Stimulated activated CD8-positive, alpha-beta memory T cell treated with anti-CD3 and anti-CD28 coated beads, Interleukin-4, amount 100 ng/mL, for 1 hour (primary cell): ENCODE results near the gene CYP21A2.
"Not testable (repeated sequence)": the region's sequence is repeated elsewhere in the genome, so short reads cannot be mapped to it uniquely, and the experiment has no call there.

Experiments used
- DNase-seq, 2 donors: peaks; one replicate each; pipeline ENCODE4 v3.0.0-alpha.2; 2020; ENCODE audit warnings: low read depth in 2 of 2, low spot score in 1 of 2

CYP21A2 gene

DNA sequence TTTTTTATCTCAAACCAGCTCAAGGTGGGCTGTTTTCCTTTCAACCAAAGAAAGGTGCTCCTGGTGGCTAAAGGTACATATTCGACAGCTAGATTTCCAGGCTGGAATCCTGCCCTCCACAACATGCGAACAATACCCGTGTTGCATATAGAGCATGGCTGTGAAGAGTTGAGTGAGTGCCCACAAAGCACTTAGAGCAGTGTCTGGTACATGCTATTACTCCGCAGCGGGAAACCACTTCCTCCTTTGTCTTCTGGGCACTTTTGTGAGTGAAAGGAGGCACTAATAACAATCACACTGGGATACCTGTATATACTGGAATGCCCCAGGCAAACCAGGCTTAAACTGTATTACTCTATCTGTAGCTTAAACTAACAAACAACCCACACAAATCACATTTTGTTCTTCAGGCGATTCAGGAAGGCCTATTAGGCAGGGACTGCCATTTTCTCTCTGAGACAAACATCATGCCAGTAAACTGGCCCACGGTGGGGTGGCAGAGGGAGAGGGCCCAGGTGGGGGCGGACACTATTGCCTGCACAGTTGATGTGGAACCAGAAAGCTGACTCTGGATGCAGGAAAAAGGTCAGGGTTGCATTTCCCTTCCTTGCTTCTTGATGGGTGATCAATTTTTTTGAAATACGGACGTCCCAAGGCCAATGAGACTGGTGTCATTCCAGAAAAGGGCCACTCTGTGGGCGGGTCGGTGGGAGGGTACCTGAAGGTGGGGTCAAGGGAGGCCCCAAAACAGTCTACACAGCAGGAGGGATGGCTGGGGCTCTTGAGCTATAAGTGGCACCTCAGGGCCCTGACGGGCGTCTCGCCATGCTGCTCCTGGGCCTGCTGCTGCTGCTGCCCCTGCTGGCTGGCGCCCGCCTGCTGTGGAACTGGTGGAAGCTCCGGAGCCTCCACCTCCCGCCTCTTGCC lies at the start of gene CYP21A2:
Gene CYP21A2 (plus strand): TSS at position 818 of the 927 bp plus-strand sequence. CDS start 8 bp downstream, at position 826.
- DNase-seq, result not testable (repeated sequence)

DNA sequence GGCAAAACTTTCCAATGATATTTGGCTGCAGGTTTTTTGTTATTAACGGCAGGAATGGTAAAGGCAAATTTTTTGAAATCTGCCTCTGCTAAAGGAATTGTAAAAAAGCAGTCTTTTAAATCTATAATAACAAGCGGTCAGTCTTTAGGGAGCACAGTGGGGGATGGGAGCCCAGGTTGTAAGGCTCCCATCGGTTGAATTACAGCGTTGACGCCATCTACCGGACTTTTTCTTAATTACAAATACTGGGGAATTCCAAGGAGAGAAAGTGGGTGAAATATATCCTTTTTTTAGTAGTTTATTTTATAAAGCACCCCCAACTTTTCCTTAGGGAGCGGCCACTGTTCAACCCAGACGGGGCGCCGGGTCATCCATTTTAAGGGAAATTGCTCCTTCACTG lies 48.9 kb upstream of the CYP21A2 start:
- DNase-seq, result not testable (repeated sequence)

DNA sequence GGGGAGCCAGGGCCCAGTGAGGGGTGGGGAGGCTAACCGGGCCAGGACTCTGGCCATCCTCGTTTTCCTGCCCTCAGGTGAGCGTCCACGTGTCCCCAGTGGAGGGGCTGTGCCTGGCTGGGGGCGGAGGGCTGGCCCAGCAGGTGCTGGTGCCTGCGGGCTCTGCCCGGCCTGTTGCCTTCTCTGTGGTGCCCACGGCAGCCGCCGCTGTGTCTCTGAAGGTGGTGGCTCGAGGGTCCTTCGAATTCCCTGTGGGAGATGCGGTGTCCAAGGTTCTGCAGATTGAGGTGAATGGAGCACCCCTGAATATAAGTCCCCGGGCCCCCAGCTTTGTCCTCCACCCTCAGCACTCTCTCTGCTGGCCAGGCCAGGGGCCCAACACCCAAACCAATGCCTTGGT lies 43.8 kb upstream of the CYP21A2 start:
- DNase-seq, result not testable (repeated sequence)

DNA sequence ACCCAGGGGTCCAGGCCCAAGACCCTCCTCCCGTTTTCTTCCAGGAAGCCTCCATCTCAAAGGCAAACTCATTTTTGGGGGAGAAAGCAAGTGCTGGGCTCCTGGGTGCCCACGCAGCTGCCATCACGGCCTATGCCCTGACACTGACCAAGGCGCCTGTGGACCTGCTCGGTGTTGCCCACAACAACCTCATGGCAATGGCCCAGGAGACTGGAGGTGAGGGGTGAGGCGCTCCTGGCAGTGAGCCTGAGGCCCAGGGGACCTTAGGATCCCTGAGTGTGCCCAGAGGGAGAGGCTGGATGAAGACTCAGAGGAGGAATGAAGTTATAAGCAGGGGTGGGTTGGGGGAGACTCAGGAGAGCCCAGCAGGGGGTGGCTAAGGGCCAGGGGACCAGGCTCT lies 41.8 kb upstream of the CYP21A2 start:
- not testable (repeated sequence) for DNase-seq

DNA sequence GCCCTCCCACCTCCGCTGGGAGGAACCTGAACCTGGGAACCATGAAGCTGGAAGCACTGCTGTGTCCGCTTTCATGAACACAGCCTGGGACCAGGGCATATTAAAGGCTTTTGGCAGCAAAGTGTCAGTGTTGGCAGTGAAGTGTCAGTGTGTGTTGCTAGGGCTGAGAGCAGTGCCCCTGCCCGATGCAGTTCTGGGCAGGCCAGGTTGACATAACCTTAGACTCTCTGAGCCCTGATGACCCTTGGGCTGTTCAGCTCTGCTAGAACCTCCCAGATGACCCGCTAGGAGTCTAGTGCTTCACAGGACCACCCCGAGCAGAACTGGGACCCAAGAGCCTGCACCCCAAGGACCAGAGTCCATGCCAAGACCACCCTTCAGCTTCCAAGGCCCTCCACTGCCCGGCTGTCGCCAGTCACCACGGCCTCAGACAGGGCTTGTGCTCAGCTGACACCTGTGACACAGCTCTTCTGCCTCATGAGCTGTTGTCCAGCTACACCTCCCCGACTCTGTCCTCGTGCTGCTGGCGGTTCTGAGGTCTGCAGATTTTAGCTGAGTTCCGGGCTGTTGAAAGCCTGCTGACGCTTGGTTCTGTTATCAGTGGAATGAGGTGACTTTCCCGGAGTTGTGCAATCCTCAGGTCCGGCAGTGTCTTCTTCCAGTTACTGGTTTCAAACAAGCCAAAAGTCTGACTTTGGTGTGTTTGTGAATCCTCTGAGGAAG lies 35.5 kb upstream of the CYP21A2 start:
- not testable (repeated sequence) for DNase-seq

DNA sequence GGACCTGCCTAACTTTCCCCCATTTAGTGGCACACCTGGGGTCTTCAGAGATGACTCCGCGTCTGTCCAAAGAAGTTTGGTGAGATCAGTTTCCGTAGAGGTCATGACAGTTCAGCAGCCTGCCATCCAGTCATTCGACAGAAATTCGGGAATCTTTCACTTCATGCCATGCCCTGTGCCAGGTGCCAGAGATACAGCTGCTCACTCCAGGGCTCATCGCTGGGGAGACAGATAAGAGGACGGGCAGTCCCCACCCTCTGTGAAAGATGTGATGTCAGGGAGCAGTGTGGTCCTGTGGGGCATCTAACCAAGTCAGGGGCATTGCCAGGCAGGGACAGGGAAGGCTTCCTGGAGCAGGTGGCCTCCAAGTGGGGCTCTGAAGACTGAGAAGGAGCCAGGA lies 34.9 kb upstream of the CYP21A2 start:
- not testable (repeated sequence) for DNase-seq

DNA sequence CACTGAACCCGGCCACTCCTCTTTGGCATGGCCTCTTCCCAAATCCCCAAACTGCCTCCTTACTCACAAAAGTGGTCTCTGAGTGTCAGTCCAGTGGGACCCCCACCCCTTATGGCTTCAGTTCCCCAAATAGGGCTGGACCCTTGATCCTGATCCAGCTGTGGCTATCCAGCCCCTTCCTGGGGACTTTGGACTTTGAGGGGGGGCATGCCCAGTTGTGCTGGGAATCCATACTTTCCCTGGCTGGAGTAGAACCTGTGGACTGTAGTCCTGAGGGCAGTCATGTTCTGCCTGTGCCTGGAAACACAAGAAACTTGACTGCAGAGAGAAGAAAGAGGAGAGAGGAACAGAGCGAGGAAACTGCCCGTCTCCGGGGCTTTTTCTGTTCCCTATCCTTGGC lies 33.8 kb upstream of the CYP21A2 start:
- not testable (repeated sequence) for DNase-seq

DNA sequence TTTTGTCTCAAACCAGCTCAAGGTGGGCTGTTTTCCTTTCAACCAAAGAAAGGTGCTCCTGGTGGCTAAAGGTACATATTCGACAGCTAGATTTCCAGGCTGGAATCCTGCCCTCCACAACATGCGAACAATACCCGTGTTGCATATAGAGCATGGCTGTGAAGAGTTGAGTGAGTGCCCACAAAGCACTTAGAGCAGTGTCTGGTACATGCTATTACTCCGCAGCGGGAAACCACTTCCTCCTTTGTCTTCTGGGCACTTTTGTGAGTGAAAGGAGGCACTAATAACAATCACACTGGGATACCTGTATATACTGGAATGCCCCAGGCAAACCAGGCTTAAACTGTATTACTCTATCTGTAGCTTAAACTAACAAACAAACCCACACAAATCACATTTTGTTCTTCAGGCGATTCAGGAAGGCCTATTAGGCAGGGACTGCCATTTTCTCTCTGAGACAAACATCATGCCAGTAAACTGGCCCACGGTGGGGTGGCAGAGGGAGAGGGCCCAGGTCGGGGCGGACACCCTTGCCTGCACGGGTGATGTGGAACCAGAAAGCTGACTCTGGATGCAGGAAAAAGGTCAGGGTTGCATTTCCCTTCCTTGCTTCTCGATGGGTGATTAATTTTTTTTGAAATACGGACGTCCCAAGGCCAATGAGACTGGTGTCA lies 33.2 kb upstream of the CYP21A2 start:
- not testable (repeated sequence) for DNase-seq

DNA sequence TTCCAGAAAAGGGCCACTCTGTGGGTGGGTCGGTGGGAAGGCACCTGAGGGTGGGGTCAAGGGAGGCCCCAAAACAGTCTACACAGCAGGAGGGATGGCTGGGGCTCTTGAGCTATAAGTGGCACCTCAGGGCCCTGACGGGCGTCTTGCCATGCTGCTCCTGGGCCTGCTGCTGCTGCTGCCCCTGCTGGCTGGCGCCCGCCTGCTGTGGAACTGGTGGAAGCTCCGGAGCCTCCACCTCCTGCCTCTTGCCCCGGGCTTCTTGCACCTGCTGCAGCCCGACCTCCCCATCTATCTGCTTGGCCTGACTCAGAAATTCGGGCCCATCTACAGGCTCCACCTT lies 32.7 kb upstream of the CYP21A2 start:
- DNase-seq, result not testable (repeated sequence)

DNA sequence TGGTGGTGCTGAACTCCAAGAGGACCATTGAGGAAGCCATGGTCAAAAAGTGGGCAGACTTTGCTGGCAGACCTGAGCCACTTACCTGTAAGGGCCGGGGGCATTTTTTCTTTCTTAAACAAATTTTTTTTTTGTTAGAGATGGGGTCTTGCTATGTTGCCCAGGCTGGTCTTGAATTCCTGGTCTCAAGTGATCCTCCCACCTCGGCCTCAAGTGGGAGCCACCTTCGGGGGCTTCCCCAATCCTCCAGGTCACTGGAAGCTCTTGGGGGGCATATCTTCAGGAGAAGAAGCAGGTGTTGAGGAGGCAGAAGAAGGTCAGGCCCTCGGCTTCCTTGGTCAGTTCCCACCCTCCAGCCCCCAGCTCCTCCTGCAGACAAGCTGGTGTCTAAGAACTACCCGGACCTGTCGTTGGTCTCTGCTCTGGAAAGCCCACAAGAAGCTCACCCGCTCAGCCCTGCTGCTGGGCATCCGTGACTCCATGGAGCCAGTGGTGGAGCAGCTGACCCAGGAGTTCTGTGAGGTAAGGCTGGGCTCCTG lies 32.2 kb upstream of the CYP21A2 start:
- DNase-seq, result not testable (repeated sequence)

DNA sequence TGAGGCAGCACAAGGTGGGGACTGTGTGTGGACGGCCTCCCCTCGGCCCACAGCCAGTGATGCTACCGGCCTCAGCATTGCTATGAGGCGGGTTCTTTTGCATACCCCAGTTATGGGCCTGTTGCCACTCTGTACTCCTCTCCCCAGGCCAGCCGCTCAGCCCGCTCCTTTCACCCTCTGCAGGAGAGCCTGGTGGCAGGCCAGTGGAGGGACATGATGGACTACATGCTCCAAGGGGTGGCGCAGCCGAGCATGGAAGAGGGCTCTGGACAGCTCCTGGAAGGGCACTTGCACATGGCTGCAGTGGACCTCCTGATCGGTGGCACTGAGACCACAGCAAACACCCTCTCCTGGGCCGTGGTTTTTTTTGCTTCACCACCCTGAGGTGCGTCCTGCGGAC lies 31.1 kb upstream of the CYP21A2 start:
- not testable (repeated sequence) for DNase-seq

DNA sequence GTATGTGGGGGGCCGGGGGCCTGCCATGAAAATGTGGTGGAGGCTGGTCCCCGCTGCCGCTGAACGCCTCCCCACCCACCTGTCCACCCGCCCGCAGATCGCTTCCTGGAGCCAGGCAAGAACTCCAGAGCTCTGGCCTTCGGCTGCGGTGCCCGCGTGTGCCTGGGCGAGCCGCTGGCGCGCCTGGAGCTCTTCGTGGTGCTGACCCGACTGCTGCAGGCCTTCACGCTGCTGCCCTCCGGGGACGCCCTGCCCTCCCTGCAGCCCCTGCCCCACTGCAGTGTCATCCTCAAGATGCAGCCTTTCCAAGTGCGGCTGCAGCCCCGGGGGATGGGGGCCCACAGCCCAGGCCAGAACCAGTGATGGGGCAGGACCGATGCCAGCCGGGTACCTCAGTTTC lies 30.2 kb upstream of the CYP21A2 start:
- not testable (repeated sequence) for DNase-seq

DNA sequence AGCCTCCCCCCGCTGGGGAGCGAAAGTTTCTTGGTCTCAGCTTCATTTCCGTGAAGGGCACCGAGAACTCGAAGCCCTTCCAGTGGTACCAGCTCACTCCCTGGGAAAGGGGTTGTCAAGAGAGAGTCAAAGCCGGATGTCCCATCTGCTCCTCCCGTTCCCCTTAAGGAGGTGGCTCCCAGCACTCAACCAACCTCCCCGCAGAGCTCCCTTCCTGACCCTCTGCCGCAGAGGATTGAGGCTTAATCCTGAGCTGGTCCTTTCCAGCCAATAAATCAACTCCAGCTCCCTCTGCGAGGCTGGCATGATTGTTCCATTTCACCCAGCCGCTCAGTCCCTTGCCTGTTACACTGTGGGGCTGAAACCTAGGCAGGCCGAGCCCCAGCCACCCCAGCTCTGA lies 29.6 kb upstream of the CYP21A2 start:
- not testable (repeated sequence) for DNase-seq

DNA sequence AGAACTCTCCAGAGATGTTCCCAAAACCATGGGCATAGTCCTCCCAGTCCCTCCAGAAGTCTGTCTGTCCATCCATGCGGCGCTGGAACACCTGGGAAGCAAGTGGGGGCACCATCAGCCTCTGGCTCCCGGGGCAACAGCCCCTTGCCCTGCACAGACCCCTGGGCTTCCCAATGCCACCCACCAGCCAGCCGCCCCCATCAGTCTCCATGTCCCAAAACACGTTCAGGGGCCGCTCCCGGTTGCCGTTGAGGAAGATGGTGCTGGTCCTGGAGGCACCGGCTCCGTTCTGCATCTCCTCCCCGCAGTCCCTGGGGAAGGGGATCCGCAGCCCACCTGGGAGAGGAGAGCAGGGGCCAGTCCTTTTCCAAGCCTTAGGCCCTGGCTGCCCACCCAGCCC lies 28.7 kb upstream of the CYP21A2 start:
- not testable (repeated sequence) for DNase-seq

DNA sequence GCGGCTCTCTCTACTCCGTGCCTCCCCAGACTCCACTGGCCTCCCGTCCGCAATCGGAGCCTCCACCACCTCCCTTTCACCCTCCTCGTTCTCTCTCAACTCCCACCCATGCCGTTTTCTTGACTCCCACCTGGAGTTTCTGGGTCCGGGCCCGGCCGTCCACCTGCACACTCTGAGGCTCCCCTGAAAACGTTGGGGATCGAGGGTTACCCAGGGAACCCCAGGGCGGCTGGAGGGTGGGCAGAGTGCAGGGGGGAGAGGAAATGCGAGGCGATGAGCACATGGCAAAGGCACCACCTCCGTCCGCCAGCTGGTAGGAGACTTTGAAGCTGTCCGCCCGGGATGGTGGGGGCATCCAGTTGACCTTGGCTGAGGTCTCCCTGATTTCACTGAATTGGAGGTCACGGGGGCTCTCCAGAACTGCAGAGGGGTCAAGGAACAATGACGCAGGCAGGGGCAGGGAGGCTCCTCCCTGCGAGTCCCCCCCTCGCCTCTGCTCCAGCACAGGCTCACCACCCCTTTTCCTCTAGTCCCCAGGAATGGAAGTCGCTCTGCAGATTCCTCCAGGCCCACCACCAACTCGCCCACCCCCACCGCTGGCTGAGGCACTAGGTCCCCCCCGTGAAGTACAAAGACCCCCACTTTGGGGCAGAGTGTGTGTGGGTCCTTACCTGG lies 27.2 kb upstream of the CYP21A2 start:
- not testable (repeated sequence) for DNase-seq

DNA sequence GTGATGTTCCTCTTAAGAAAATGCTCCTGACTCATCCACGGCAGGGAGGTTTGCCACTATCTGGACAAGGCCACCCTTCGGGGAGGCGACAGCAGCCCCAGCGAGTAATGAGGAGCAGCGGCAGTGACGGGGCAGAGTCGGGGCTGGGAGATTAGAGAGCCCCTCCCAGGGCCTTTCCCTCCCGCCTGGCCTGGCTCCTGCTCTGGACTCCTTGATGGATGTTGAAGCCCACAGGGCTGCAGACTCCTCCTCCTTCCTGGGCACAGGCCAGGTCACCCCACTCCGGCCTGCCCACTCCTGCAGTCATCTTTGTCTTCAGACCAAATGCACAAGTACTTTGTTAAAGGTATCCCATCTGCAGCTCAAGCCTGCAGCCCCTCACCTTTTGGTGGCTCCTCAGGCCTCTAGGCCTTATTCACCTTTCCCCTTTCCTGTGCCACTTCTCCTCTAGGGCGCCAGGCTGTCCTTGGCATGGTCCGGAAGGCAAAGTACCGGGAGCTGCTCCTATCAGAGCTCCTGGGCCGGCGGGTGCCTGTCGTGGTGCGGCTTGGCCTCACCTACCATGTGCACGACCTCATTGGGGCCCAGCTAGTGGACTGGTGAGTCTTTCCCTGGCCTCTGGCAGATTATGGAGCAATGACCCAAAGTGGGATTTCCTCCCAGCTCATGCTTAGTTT lies 25.1 kb upstream of the CYP21A2 start:
- DNase-seq, result not testable (repeated sequence)

DNA sequence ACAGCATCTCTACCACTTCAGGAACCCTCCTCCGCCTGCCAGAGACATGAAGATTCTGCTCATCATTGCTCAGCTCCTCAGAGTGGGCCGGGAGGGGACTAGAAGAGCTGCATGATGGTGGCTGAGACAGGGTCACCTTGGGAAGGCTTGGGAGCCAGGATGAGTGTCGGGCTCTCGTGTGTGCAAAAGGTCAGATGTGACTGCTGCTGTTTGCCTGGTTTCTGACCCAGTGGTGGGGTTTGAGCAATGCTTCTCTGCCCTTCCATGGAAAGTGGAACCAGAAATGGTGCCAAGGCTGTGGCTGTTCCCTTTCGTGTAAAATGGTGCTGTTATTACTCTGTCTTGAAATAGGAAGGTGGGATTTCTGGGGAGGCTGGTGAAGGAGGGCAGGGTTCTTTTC lies 24.5 kb upstream of the CYP21A2 start:
- DNase-seq, result not testable (repeated sequence)

DNA sequence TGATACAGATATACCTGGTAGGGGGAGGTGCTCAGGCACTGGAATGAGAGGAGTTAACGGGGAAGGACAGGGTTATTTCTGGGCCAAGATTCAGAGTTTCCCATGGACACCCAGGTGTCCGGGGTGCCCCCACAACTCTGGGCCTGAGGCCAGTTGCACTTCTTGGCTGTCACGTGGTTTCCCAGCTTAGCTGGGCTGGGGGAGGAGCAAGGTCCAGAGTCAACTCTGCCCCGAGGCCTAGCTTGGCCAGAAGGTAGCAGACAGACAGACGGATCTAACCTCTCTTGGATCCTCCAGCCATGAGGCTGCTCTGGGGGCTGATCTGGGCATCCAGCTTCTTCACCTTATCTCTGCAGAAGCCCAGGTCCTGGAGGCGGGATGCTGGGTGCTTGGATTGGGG lies 23.7 kb upstream of the CYP21A2 start, which contains the start of gene C4B:
Gene C4B (plus strand): TSS at position 249 of the 400 bp plus-strand sequence. CDS start 51 bp downstream, at position 300.
- DNase-seq, result not testable (repeated sequence)

DNA sequence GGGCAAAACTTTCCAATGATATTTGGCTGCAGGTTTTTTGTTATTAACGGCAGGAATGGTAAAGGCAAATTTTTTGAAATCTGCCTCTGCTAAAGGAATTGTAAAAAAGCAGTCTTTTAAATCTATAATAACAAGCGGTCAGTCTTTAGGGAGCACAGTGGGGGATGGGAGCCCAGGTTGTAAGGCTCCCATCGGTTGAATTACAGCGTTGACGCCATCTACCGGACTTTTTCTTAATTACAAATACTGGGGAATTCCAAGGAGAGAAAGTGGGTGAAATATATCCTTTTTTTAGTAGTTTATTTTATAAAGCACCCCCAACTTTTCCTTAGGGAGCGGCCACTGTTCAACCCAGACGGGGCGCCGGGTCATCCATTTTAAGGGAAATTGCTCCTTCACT lies 16.1 kb upstream of the CYP21A2 start:
- not testable (repeated sequence) for DNase-seq

DNA sequence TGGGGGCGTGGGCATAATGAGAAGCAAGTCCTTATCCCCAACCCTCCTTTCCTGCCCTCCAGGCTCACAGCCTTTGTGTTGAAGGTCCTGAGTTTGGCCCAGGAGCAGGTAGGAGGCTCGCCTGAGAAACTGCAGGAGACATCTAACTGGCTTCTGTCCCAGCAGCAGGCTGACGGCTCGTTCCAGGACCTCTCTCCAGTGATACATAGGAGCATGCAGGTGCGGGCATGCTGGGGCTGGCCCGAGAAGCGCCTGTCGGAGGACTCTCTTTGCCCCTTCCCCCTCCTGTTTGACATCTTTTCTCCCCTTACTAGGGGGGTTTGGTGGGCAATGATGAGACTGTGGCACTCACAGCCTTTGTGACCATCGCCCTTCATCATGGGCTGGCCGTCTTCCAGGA lies 9.6 kb upstream of the CYP21A2 start:
- not testable (repeated sequence) for DNase-seq
